Keratinocyte (primary cell): ENCODE results near the gene MED9. TPM values are rescaled to one million over a fixed set of nuclear protein-coding genes. Genes with fewer than 3 reads are reported as not detected.

Experiments used
- DNase-seq: peaks from one replicate; pipeline ENCODE4 v3.0.0-alpha.2; 2011; ENCODE audit warnings: low read depth, missing footprints, low spot score
- FAIRE-seq: peaks from 2 replicates; lab custom pipeline; 2011; peaks lifted over from hg19 to GRCh38; lab: Jason Lieb, UNC
- H2AFZ ChIP-seq: 2 replicates; pipeline ENCODE4 v1.6.0; 2012; ENCODE audit warnings: low read length, control low read depth, inconsistent platforms; ENCODE audit not compliant: control insufficient read depth
- H3K27ac ChIP-seq: 2 replicates; pipeline ENCODE4 v1.5.1; 2011; ENCODE audit warnings: low read length; ENCODE audit not compliant: control insufficient read depth, insufficient read depth
- H3K27me3 ChIP-seq: 3 replicates; pipeline ENCODE4 v1.6.0; 2011; ENCODE audit warnings: low read length; ENCODE audit not compliant: control insufficient read depth, insufficient read depth; ENCODE audit errors: extremely low read depth
- H3K36me3 ChIP-seq, 2 experiments: 2 replicates in 1 of 2; 3 replicates in 1 of 2; pipeline ENCODE4 v1.5.1; 2011; ENCODE audit warnings: low read length in 2 of 2, mild to moderate bottlenecking in 1 of 2; ENCODE audit not compliant: control insufficient read depth in 2 of 2, insufficient read depth in 2 of 2; ENCODE audit errors: extremely low read depth in 1 of 2
- H3K4me1 ChIP-seq: 3 replicates; pipeline ENCODE4 v1.5.1; 2011; ENCODE audit warnings: low read length; ENCODE audit not compliant: control insufficient read depth, insufficient read depth; ENCODE audit errors: extremely low read depth
- H3K4me2 ChIP-seq: 3 replicates; pipeline ENCODE4 v1.6.0; 2011; ENCODE audit warnings: low read depth, low read length; ENCODE audit not compliant: control insufficient read depth, insufficient read depth; ENCODE audit errors: extremely low read depth
- H3K4me3 ChIP-seq, 3 experiments: fragments of 200-600 bp in 1 of 3; sonication (generic) in 1 of 3; 2 replicates in 2 of 3; 3 replicates in 1 of 3; pipeline ENCODE4 v1.5.1; 2011 to 2016; ENCODE audit warnings: low read length in 3 of 3, mild to moderate bottlenecking in 3 of 3, control low read depth in 2 of 3, inconsistent platforms in 1 of 3, low read depth in 1 of 3, mixed read lengths in 1 of 3, mixed run types in 1 of 3, moderate library complexity in 1 of 3; ENCODE audit not compliant: control insufficient read depth in 2 of 3, insufficient read depth in 2 of 3; ENCODE audit errors: extremely low read depth in 1 of 3
- H3K79me2 ChIP-seq: 2 replicates; pipeline ENCODE4 v1.6.0; 2012; ENCODE audit warnings: low read length; ENCODE audit not compliant: control insufficient read depth, insufficient read depth
- H3K9ac ChIP-seq: 3 replicates; pipeline ENCODE4 v1.6.0; 2011; ENCODE audit warnings: low read length; ENCODE audit not compliant: control insufficient read depth, insufficient read depth; ENCODE audit errors: extremely low read depth
- H3K9me1 ChIP-seq: 3 replicates; pipeline ENCODE4 v1.6.0; 2011; ENCODE audit warnings: low read length; ENCODE audit not compliant: control insufficient read depth, insufficient read depth; ENCODE audit errors: extremely low read depth
- H3K9me3 ChIP-seq: 2 replicates; pipeline ENCODE4 v1.5.1; 2012; ENCODE audit warnings: low read depth, low read length; ENCODE audit not compliant: control insufficient read depth
- H4K20me1 ChIP-seq: 3 replicates; pipeline ENCODE4 v1.6.0; 2011; ENCODE audit warnings: low read length; ENCODE audit not compliant: control insufficient read depth, insufficient read depth; ENCODE audit errors: extremely low read depth
- EZH2 ChIP-seq: IDR thresholded peaks from one replicate; pipeline ENCODE4 v1.6.1; 2012; ENCODE audit warnings: inconsistent platforms, mild to moderate bottlenecking, low read length, moderate library complexity
- dilution Hi-C: fragments of 300-500 bp; cut with MboI; formaldehyde crosslinking; loops from one replicate; pipeline ENCODE4 v1.7.0; 2020; ENCODE audit warnings: low sequenced_read_pairs; ENCODE audit not compliant: extremely low pct_ligation_motif_present
- polyA plus RNA-seq, 5 experiments: library from polyadenylated mRNA; depleted of rRNA in 3 of 5; stranded (reverse) in 3 of 5; stranded (forward) in 1 of 5; unstranded in 1 of 5; fragments of >200 nt; gene quantifications; 1 replicate in 1 of 5; 2 replicates in 3 of 5; 3 replicates in 1 of 5; pipeline versions ENCODE4 v1.2.1 to v1.2.3, GENCODE V29; 2011 to 2012; ENCODE audit warnings: missing spikeins in 2 of 5, low read depth in 1 of 5, low replicate concordance in 1 of 5
- TF ChIP-seq, protein P1 (sequence below), 3 experiments: IDR thresholded peaks in 1 of 3; conservative IDR thresholded peaks in 1 of 3; optimal IDR thresholded peaks in 1 of 3; 2 replicates in 2 of 3; 3 replicates in 1 of 3; pipeline versions ENCODE3 to v1.5.1; 2011; ENCODE audit warnings: low read length in 3 of 3, mild to moderate bottlenecking in 3 of 3, moderate library complexity in 2 of 3, control low read depth in 1 of 3, inconsistent platforms in 1 of 3; ENCODE audit not compliant: insufficient read depth in 2 of 3; ENCODE audit errors: extremely low read depth in 1 of 3

MED9 gene
- polyA plus RNA-seq, 1 donor (not counting 4 experiments of a cell fraction or from before 2014, with no cell fraction given): 6.9 TPM

- DNase-seq (no peak), FAIRE-seq (no peak)
- no peak for TF ChIP-seq EZH2
- TF ChIP-seq, protein P1, sequence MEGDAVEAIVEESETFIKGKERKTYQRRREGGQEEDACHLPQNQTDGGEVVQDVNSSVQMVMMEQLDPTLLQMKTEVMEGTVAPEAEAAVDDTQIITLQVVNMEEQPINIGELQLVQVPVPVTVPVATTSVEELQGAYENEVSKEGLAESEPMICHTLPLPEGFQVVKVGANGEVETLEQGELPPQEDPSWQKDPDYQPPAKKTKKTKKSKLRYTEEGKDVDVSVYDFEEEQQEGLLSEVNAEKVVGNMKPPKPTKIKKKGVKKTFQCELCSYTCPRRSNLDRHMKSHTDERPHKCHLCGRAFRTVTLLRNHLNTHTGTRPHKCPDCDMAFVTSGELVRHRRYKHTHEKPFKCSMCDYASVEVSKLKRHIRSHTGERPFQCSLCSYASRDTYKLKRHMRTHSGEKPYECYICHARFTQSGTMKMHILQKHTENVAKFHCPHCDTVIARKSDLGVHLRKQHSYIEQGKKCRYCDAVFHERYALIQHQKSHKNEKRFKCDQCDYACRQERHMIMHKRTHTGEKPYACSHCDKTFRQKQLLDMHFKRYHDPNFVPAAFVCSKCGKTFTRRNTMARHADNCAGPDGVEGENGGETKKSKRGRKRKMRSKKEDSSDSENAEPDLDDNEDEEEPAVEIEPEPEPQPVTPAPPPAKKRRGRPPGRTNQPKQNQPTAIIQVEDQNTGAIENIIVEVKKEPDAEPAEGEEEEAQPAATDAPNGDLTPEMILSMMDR (optimal IDR thresholded peaks at IDR 0.05 in 1 of 3, IDR thresholded peaks at IDR 0.05 in 1 of 3, conservative IDR thresholded peaks at IDR 0.05 in 1 of 3; ENCODE audit: extremely low read depth in 1 of 3, insufficient read depth in 2 of 3, low read length in 3 of 3): no peak
- H3K9ac ChIP-seq: no peak overlapping the region
- no peak overlapping the region for H2AFZ ChIP-seq
- peaks cover 11% of the 10 kb centered on the region in 2 experiments for H3K36me3 ChIP-seq
- H3K4me2 ChIP-seq: peak overlapping the region; percentile 89
- no peaks in the 10 kb centered on the region for H3K9me3 ChIP-seq
- dilution Hi-C loops: no loop called here
- peaks cover 41% of the 10 kb centered on the region for H3K27me3 ChIP-seq
- peaks cover 9% of the 10 kb centered on the region for H3K4me1 ChIP-seq
- H3K9me1 ChIP-seq: no peaks in the 10 kb centered on the region
- no peaks in the 10 kb centered on the region for H3K79me2 ChIP-seq
- peaks cover 5% of the 10 kb centered on the region for H4K20me1 ChIP-seq
- no peak overlapping the region for H3K27ac ChIP-seq
- peak overlapping the region in 1 of 3 experiments; percentile 31 for H3K4me3 ChIP-seq
Measured at GRCh38 chr17:17494870-17495535, 18.2 kb downstream of the MED9 start.

GRCh38 chr17:17495536-17496188 lies 18.9 kb downstream of the MED9 start:
- Histone ChIP-seq H4K20me1 (peaks cover 5% of the 10 kb centered on the region), H3K9ac (peak overlapping the region; percentile 26), H2AFZ (peak overlapping the region; percentile 10), H3K4me2 (peak overlapping the region; percentile 89), H3K27ac (no peak overlapping the region), H3K4me3 (peak overlapping the region; percentile 21 to 72 (median 70)), H3K9me1 (no peaks in the 10 kb centered on the region), H3K27me3 (peaks cover 45% of the 10 kb centered on the region), H3K36me3 (peaks cover 8 to 10% of the 10 kb centered on the region in 2 experiments), H3K79me2 (no peaks in the 10 kb centered on the region), H3K9me3 (no peaks in the 10 kb centered on the region), H3K4me1 (peaks cover 9% of the 10 kb centered on the region)
- TF ChIP-seq, protein P1 (optimal IDR thresholded peaks at IDR 0.05 in 1 of 3, IDR thresholded peaks at IDR 0.05 in 1 of 3, conservative IDR thresholded peaks at IDR 0.05 in 1 of 3; ENCODE audit: extremely low read depth in 1 of 3, insufficient read depth in 2 of 3, low read length in 3 of 3): no peak
- peak; percentile 79 for TF ChIP-seq EZH2
- FAIRE-seq: no peak
- DNase-seq: no peak
- dilution Hi-C loops: no loop called here
